Measurements from ENCODE around the gene MRPS33.
"Not testable (repeated sequence)": the region's sequence is repeated elsewhere in the genome, so short reads cannot be mapped to it uniquely, and the experiment has no call there.

- not testable (repeated sequence) for TF ChIP-seq POLR2AphosphoS5 (IDR thresholded peaks at IDR 0.05; ENCODE audit: low read length); CTCF (IDR thresholded peaks at IDR 0.05 in 2 of 3, conservative IDR thresholded peaks at IDR 0.05 in 1 of 3; ENCODE audit: control insufficient read depth in 2 of 3, extremely low read depth in 1 of 3, insufficient read depth in 1 of 3, low read depth in 3 of 3, low read length in 3 of 3)
These were observed 57.8 kb downstream of the MRPS33 start for GRCh38 chr7:140956997-140957396.

All from GM12878 (cell line).